GM21423 (cell line): ENCODE data around the gene DHX30.
"Not testable (repeated sequence)": the region's sequence is repeated elsewhere in the genome, so short reads cannot be mapped to it uniquely, and the experiment has no call there.

Source experiments
- ATAC-seq: cut with Tn5 transposase; IDR thresholded peaks from one replicate; pipeline ENCODE4 v1.9.1; 2021; ENCODE audit warnings: mild to moderate bottlenecking, moderate library complexity; ENCODE audit not compliant: unreplicated experiment

DHX30 gene

DNA sequence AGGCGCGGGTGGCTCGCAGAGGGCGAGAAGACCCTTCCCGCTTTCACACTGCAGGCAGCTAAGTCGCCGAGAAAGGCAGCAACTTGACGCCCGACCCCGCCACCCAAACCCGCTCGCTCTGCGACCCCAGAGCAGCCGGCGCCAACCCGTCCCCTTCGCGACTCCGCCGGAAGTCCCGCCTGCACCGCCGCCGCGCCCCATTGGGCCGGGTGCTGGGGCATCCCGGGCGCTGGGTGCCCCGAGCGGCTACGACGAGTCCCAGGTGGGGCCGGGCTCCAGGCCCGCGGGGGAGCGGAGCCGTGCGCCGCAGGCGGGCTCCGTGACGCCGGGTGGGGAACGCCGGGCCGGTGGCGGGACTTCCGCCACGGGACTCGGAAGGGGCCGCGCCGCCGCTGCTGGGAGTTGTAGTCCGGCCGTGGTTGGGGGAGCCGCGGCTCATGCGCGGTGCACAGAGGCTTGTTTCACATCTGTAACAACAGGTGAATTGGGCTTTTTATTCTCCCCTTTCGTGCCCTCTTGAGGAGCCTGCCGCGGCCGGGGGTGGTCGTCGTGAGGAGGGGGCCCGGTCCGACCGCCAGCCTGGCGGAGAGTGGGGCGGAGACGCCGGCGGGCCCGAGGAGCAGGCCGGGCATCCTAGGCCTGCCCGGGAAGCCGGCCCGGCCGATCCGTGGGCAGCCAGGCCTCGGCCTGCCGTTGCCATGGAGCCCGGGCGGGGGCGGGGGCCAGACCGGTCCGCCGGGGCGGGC, at the start of gene DHX30:
Gene DHX30, plus strand, starts transcription at position 405 of the 746 bp plus-strand sequence. CDS start 7,546 bp downstream, outside the sequence.
- ATAC-seq: peak; percentile 80

DNA sequence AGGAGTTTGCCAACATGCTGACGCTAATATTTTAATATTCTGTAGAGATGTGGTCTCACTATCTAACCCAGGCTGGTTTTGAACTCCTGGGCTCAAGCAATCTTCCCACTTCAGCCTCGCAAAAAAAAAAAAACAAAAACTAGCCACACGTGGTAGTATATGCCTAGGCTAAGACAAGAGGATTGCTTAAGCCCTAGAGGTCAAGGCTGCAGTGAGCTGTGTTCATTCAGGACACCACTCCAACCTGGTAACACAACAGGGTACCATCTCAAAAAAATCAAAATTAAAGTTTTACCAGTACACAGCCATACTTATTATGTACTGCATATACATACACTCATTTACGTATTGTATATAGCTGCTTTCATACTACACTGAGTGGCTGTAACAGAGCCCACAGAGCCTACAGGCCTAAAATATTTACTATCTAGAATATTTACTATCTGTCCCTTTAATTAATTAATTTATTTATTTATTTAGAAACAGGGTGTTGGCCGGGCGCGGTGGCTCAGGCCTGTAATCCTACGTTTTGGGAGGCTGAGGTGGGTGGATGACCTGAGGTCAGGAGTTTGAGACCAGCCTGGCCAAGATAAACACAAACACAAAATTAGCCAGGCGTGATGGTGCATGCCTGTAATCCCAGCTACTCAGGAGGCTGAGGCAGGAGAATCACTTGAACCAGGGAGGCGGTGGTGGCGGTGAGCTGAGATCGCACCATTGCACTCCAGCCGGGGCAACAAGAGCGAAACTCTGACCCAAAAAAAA, 44.5 kb upstream of the DHX30 start:
- ATAC-seq: no peak

GRCh38 chr3:47760207-47760606, 42.7 kb upstream of the DHX30 start:
- not testable (repeated sequence) for ATAC-seq

DNA sequence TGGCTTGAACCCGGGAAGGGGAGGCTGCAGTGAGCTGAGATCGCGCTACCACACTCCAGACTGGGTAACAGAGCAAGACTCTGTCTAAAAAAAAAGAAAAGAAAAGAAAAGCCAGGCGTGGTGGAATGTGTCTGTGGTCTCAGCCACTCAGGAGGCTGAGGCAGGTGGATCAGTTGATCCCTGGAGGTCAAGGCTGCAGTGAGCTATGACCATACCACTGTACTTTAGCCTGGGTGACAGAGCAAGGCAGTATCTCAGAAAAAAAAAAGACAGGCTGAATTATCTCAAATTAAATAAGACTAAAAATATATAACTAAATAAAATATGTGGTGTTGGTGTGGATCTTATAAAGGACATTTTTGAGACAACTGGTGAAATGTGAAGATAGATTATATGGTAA, 41.9 kb upstream of the DHX30 start:
- ATAC-seq: no peak

DNA sequence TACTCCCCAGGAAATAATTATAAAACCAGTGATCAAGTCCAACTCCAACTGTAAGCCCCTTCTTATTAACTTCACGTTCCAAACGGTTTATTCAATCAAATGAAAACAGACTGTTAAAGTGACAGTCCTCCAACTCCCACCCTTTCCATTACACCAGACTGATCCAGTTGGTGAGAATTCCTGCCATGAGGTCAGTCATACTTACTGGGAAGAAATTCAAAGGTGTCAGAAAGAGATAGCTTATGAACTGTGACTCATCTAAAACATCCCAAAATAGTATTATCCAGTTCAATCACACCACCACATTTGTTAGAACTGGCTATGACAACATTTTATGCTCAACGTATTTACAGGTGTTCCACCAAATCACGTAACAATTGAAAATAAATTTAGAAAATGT, 40.7 kb upstream of the DHX30 start:
- no peak for ATAC-seq

DNA sequence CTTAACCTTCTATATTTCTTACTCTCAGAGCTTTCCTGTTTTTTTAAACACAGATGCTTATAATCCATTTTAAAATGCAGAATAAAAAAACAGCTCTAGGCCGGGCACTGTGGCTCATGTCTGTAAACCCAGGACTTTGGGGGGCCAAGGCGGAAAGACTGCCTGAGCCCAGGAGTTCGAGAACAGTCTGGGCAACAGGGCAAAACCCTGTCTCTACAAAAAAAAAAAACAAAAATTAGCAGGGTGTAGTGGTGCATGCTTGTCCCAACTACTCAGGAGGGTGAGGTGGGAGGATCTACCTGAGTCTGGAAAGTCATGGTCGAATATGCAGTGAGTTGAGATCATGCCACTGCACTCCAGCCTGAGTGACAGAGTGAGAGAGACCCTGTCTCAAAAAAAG, 36.8 kb upstream of the DHX30 start:
- no peak for ATAC-seq

- ATAC-seq: no peak
Measured at GRCh38 chr3:47772047-47772446, 30.9 kb upstream of the DHX30 start.

DNA sequence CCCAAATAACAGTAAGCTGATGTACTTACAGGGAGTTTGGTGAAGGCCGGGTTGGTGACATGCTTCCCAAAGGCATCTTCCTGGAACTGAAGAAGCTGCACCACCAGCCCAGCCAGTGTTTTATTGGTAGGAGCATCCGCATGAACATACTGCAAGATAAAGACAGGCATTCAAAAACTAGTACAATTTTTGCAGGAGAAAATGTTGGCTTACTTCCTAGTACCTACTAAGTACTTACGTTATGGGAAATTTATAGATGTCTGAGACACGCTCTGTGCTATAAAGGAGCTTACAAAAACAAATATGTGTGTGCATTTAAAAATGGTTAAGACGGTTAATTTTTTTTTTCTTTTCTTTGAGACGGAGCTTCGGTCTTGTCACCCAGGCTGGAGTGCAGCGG, 30.1 kb upstream of the DHX30 start:
- ATAC-seq: no peak

DNA sequence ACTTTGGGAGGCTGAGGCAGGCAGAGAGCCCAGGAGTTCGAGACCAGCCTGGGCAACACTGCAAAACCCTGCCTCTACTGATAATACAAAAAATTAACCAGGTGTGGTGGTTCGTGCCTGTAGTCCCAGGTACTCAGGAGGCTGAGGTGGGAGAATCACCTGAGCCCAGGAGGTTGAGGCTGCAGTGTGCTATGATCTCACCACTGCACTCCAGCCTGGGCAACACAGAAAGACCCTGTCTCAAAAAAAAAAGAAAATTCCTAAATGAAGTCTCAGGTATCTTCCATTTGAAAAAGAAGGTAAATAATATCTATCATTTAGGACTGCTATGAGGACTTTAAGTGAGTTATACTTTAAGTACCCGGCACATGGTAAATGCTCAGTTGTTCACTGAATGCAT, 24.2 kb upstream of the DHX30 start:
- ATAC-seq: no peak

DNA sequence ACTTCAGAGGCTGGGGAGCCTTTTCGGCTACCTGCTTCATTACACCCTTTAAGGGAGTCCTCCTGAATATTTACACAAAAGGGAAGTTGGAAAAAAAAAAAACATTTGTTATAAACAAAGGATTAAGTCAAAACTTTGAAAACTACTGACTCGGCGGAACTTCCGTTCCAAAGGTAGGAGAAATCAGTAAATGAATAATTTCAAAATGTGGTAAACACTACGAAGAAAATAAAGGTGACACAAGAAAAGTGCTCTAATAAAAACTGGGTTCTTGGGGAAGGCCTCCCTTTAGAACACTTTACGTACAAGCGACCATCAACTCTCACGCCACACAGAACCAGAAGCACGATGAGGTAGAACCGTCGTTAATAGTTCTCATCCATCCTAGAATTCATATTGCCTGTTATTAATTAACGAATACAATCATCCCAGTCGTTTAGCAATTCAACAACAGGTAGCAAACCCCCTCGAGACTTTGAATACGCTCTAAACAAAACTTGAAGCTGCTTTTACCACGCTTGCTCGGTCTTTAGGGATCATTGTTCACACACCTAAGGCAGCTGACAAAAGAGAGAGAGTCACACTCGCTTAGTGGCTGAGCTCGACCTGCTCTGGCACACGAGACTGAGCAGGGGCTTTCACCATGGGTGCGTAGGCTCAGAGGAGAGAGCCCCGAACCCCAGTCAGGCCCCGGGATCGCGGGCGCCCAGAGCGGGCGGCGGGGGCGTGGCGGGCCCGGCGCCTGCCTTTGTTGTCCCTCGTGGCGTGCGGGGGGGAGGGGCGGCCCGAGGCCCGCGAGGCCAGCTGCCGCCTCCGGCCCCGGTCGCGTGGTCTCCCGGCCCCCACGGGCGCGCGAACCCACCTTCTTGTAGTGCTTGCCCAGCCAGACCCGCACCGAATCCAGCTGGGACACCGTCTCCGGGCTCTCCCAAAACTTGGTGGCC, 21.9 kb upstream of the DHX30 start:
- ATAC-seq: peak; percentile 33

GRCh38 chr3:47781685-47782445, 21.1 kb upstream of the DHX30 start, which contains the start of gene SMARCC1:
TSS of gene SMARCC1 (minus strand) at chr3:47781893. CDS start at chr3:47781797, 96 bp downstream.
- ATAC-seq: peak; percentile 77

GRCh38 chr3:47782446-47783308, 20.3 kb upstream of the DHX30 start:
- peak; percentile 2 for ATAC-seq

- ATAC-seq: no peak
Measured at GRCh38 chr3:47783673-47784072, 19.3 kb upstream of the DHX30 start.

- no peak for ATAC-seq
Measured at GRCh38 chr3:47791193-47791855, 11.6 kb upstream of the DHX30 start.

- no peak for ATAC-seq
Measured at GRCh38 chr3:47792699-47793098, 10.2 kb upstream of the DHX30 start.

DNA sequence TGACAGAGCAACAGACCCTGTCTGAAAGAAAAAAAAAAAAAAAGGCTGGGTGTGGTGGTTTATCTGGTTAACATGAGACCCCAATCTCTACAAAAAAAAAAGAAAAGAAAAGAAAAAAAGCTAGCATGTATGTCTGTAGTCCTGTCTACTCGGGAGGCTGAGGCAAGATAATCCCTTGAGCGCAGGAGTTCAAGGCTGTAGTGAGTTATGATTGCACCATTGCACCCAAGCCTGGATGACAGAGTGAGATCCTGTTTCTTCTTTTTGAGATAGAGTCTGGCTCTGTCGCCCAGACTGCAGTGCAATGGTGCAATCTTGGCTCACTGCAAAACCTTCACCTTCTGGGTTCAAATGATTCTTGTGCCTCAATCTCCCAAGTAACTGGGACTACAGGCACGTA, 8.4 kb upstream of the DHX30 start:
- ATAC-seq: no peak

DNA sequence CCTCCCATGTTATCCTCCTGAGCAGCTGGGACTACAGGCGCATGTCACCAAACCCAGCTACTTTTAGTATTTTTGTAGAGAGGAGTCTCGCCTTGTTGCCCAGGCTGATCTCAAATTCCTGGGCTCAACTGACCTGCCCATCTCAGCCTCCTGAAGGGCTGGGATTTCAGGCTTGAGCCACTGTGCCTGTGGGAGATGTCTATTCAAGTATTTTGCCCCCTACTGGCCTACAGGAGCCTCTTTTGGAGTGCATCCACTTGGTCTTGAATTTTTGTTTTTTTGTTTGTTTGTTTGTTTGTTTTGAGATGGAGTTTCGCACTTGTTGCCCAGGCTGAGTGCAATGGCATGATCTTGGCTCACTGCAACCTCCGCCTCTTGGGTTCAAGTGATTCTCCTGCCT, 3.2 kb upstream of the DHX30 start:
- ATAC-seq: no peak

DNA sequence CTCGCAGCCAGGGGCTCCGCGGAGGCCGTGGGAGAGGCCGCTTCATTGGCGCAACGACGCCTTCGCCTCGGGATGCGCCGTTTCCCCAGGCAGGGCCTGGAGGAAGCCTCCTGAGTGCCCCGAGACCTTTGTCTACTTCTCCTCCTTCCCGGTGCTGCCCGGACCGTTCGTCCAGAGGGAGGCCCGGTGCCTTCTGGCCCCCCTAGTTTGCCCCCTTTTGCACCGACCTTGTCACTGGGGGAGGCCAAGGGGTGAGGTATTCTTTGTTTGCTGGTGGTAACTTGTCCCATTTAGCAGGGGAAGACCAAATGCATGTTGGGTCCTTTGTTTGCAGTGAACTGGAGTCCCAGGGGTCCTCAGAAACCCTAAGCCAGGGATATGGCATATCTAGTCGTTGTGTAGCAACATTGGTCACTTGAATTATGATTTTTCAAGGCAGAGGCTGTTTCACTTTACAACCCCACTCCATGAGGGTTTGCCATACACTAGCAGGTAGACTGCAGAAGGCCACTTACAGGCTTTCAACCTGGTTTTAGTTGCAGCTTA, 615 bp downstream of the DHX30 start:
- no peak for ATAC-seq

- no peak for ATAC-seq
Measured at GRCh38 chr3:47804577-47804976, 1.6 kb downstream of the DHX30 start.
